GM23248 (cell line): ENCODE data around the gene RER1. TPM values are rescaled to one million over a fixed set of nuclear protein-coding genes. Genes with fewer than 3 reads are reported as not detected.

Experiments
- DNase-seq: peaks from one replicate; pipeline ENCODE4 v3.0.0-alpha.2; 2015
- H2AFZ ChIP-seq: fragments of 200-600 bp; sonication (generic); 2 replicates; pipeline ENCODE4 v1.6.1; 2016; ENCODE audit warnings: antibody characterized with exemption
- H3F3A ChIP-seq: fragments of 200-600 bp; sonication (generic); 2 replicates; pipeline ENCODE4 v1.6.1; 2016; ENCODE audit warnings: mild to moderate bottlenecking, antibody characterized with exemption, mixed run types; ENCODE audit not compliant: insufficient read depth
- H3K27ac ChIP-seq: fragments of 200-600 bp; sonication (generic); 2 replicates; pipeline ENCODE4 v1.5.1; 2016; ENCODE audit warnings: mild to moderate bottlenecking
- H3K27me3 ChIP-seq: fragments of 200-600 bp; sonication (generic); replicated peaks from 2 replicates; pipeline ENCODE4 v1.6.1; 2016; ENCODE audit warnings: mild to moderate bottlenecking; ENCODE audit not compliant: insufficient read depth
- H3K36me3 ChIP-seq: fragments of 200-600 bp; sonication (generic); 2 replicates; pipeline ENCODE4 v1.6.1; 2016; ENCODE audit warnings: low read depth, mild to moderate bottlenecking
- H3K4me1 ChIP-seq: fragments of 200-600 bp; sonication (generic); 2 replicates; pipeline ENCODE4 v1.6.1; 2016; ENCODE audit warnings: mild to moderate bottlenecking; ENCODE audit not compliant: insufficient read depth
- H3K4me2 ChIP-seq: fragments of 200-600 bp; sonication (generic); one replicate; pipeline ENCODE4 v1.6.1; 2016; ENCODE audit warnings: mild to moderate bottlenecking; ENCODE audit not compliant: unreplicated experiment
- H3K4me3 ChIP-seq: fragments of 200-600 bp; sonication (generic); 2 replicates; pipeline ENCODE4 v1.5.1; 2016; ENCODE audit warnings: mild to moderate bottlenecking
- H3K79me2 ChIP-seq: fragments of 200-600 bp; sonication (generic); 2 replicates; pipeline ENCODE4 v1.6.1; 2016; ENCODE audit warnings: mild to moderate bottlenecking; ENCODE audit not compliant: insufficient read depth
- H3K9ac ChIP-seq: fragments of 200-600 bp; sonication (generic); 2 replicates; pipeline ENCODE4 v1.6.1; 2016; ENCODE audit warnings: mild to moderate bottlenecking
- H3K9me2 ChIP-seq: fragments of 200-600 bp; sonication (generic); 2 replicates; pipeline ENCODE4 v1.6.1; 2016; ENCODE audit warnings: mixed run types, mild to moderate bottlenecking, moderate library complexity; ENCODE audit not compliant: insufficient read depth
- H3K9me3 ChIP-seq: fragments of 200-600 bp; sonication (generic); one replicate; pipeline ENCODE4 v1.6.1; 2017; ENCODE audit warnings: low read depth
- H4K20me1 ChIP-seq: fragments of 200-600 bp; sonication (generic); 2 replicates; pipeline ENCODE4 v1.6.0; 2016; ENCODE audit not compliant: insufficient read depth
- EZH2 ChIP-seq: fragments of 200-600 bp; sonication (generic); IDR thresholded peaks from 2 replicates; pipeline ENCODE4 v1.6.1; 2018; ENCODE audit warnings: antibody characterized with exemption, mild to moderate bottlenecking; ENCODE audit not compliant: insufficient read depth, poor library complexity, severe bottlenecking
- EZH2phosphoT487 ChIP-seq: fragments of 200-600 bp; sonication (generic); IDR thresholded peaks from 2 replicates; pipeline ENCODE4 v1.6.1; 2018; ENCODE audit warnings: antibody characterized with exemption, moderate library complexity, mild to moderate bottlenecking, low read depth; ENCODE audit not compliant: insufficient read depth
- WGBS, 2 experiments: methylation state at CpG; one replicate each; pipeline ENCODE4 v1.1.6; 2015 to 2017; ENCODE audit warnings: low lambda C conversion rate in 2 of 2, low coverage in 1 of 2; ENCODE audit errors: missing lambda C conversion rate in 2 of 2; 5-methylcytosine and 5-hydroxymethylcytosine counted together
- in situ Hi-C: fragments of 300-500 bp; cut with MboI; formaldehyde crosslinking; loops from 2 replicates; pipeline ENCODE4 v1.15.0; 2020
- polyA plus RNA-seq: library from polyadenylated mRNA; unstranded; fragments of >200 nt; fragmentation: Nextera tagmentation; extraction: Ambion mirVana; gene quantifications from 2 replicates; pipeline ENCODE4 v1.2.1, GENCODE V29; 2016
- total RNA-seq: library from RNA; depleted of rRNA; stranded (reverse); fragments of >200 nt; shearing (Covaris generic); gene quantifications from 2 replicates; pipeline ENCODE4 v1.2.3, GENCODE V29; 2014

Gene RER1
- total and polyA plus RNA-seq, 2 experiments from 2014 or later: 135 to 331 TPM

DNA sequence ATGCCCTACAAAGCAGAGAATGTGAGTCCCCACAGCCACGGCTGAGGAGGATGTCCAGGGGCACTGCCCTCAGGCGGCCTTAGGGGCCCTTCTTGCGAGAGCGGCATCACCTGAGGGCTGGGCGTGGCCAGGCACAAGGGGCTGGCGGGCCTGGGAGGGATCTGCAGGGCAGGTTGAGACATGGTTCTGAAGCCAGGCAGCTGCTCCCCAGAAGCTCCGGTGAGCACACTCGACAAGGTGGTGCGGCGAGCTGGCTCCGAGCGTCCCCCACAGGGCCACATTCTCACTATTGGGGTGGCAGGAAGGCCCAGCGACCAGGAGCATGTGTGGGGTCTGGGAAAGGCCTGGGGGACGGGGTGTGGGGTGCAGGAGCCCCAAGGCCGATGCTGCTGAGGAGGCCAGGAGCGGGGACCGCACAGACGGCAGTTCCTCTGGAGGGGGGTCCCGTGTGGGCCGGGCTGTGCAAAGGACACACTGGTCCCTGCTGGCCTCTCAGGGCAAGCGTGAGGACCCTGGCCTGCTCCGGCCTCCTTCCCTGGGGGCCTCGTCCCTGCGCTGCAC, 47.4 kb upstream of the RER1 start:
- Histone ChIP-seq H3F3A (no peaks in the 10 kb centered on the region), H3K4me1 (no peaks in the 10 kb centered on the region), H3K36me3 (no peaks in the 10 kb centered on the region), H3K9me2 (no peaks in the 10 kb centered on the region), H3K79me2 (no peaks in the 10 kb centered on the region), H3K9ac (no peak overlapping the region), H4K20me1 (no peaks in the 10 kb centered on the region), H3K4me2 (no peak overlapping the region), H2AFZ (no peak overlapping the region), H3K27me3 (no peaks in the 10 kb centered on the region), H3K27ac (no peak overlapping the region), H3K9me3 (no peaks in the 10 kb centered on the region), H3K4me3 (no peak overlapping the region)
- TF ChIP-seq EZH2phosphoT487: no peak
- no peak for TF ChIP-seq EZH2
- WGBS, 2 experiments: 87 to 92% methylated on average over 17 to 18 of the region's 24 CpGs
- in situ Hi-C loops: no loop called here
- no peak for DNase-seq

GRCh38 chr1:2344744-2345296, 46.8 kb upstream of the RER1 start:
- Histone ChIP-seq H3K4me3 (no peak overlapping the region), H3K9me3 (no peaks in the 10 kb centered on the region), H3K9ac (no peak overlapping the region), H3K79me2 (no peaks in the 10 kb centered on the region), H4K20me1 (no peaks in the 10 kb centered on the region), H3K4me1 (no peaks in the 10 kb centered on the region), H3K4me2 (no peak overlapping the region), H3K27ac (no peak overlapping the region), H3F3A (no peaks in the 10 kb centered on the region), H3K9me2 (no peaks in the 10 kb centered on the region), H3K27me3 (no peaks in the 10 kb centered on the region), H3K36me3 (no peaks in the 10 kb centered on the region), H2AFZ (no peak overlapping the region)
- TF ChIP-seq EZH2phosphoT487 (no peak), EZH2 (no peak)
- in situ Hi-C loops: no loop called here
- DNase-seq: no peak
- 92 to 97% methylated on average over 21 to 27 of the region's 29 CpGs for WGBS, 2 experiments

DNA sequence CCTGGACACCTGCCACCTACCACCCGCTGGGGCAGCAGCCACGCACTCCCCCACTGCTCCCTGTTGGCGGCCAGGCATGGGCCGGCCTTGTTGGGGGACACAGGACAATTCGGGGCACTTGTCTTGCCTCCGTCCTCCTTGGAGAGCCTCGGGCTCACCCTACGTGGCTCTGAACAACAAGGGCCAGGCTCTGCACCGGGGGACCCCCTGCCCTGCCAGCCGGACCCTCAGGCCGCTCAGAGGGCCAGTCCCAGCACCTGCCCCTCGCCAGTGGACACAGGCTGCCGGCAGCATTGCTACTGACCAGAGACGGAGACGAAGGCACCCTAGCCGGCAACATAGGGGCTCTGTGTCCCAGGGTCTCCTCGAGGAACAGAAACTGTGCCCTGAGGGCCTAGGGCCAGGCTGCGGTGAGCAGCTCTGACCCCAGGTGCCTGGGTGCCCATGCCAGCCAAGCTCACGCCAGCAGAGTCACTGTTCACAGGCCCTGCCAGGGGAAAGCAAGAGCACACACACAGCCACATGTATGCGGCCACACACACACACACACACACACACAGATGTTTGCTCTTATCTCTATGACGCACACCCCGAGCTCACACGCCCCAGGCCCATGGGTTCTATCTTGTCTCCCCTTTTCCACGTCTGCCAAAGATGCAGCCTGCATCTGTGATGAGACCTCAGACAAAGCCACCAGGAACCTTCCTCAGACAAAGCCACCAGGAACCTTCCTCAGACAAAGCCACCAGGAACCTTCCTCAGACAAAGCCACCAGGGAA, 46.2 kb upstream of the RER1 start:
- Histone ChIP-seq H3K4me1 (no peaks in the 10 kb centered on the region), H3K4me3 (no peak overlapping the region), H3K9me2 (no peaks in the 10 kb centered on the region), H3K9ac (no peak overlapping the region), H3K4me2 (no peak overlapping the region), H3K79me2 (no peaks in the 10 kb centered on the region), H3K36me3 (no peaks in the 10 kb centered on the region), H3K27ac (no peak overlapping the region), H4K20me1 (no peaks in the 10 kb centered on the region), H3K27me3 (no peaks in the 10 kb centered on the region), H3F3A (no peaks in the 10 kb centered on the region), H2AFZ (no peak overlapping the region), H3K9me3 (no peaks in the 10 kb centered on the region)
- no peak for DNase-seq
- no peak for TF ChIP-seq EZH2
- TF ChIP-seq EZH2phosphoT487: no peak
- in situ Hi-C loops: no loop called here
- WGBS, 2 experiments: 75 to 78% methylated on average over 23 of the region's 24 CpGs

DNA sequence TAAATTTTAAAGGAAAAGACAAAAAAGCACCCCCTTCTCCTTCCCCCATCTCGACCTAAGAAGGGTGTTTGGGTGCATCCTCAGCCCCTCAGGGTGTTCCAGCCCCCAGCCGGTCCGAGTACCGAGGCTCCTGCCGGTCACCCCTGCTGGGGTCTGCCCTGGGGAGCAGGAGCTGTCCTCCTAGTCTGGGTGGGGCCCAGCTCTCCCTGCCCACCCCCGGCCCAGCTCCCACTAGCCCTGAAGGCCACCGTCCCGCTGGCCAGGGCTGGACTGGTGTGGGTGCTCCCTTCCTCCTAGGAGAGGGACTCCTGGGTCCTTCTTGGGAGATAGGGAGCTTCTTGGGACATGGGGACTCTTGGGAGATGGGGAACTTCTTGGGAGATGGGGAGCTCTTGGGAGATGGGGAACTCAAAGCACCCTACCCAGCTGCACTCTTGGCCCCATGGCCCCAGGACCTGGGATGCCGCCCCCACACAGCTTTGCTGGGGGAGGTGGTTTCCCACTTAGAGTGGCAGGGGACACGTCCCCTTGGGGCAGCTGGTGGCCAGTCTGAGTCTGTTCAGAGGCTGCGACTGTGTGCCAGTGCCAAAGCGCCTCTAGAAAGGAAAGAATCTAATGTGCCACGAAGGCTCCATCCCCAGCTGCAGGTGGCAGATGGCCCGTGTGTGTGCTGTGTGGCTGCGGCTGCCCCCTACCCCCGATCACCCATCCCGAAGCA, 44.8 kb upstream of the RER1 start:
- WGBS, 2 experiments: 75 to 85% methylated on average over 15 to 17 of the region's 17 CpGs
- Histone ChIP-seq H3K27me3 (no peaks in the 10 kb centered on the region), H3K9me3 (no peaks in the 10 kb centered on the region), H3K4me3 (no peak overlapping the region), H3K27ac (no peak overlapping the region), H3F3A (no peaks in the 10 kb centered on the region), H4K20me1 (no peaks in the 10 kb centered on the region), H3K4me1 (no peaks in the 10 kb centered on the region), H3K79me2 (no peaks in the 10 kb centered on the region), H3K9me2 (no peaks in the 10 kb centered on the region), H3K4me2 (no peak overlapping the region), H3K9ac (no peak overlapping the region), H3K36me3 (no peaks in the 10 kb centered on the region), H2AFZ (no peak overlapping the region)
- in situ Hi-C loops: no loop called here
- no peak for DNase-seq
- TF ChIP-seq EZH2 (no peak), EZH2phosphoT487 (no peak)
